Measurements from ENCODE around the gene RASGRF1.
"Not testable (repeated sequence)": the region's sequence is repeated elsewhere in the genome, so short reads cannot be mapped to it uniquely, and the experiment has no call there.

RASGRF1 gene

DNA sequence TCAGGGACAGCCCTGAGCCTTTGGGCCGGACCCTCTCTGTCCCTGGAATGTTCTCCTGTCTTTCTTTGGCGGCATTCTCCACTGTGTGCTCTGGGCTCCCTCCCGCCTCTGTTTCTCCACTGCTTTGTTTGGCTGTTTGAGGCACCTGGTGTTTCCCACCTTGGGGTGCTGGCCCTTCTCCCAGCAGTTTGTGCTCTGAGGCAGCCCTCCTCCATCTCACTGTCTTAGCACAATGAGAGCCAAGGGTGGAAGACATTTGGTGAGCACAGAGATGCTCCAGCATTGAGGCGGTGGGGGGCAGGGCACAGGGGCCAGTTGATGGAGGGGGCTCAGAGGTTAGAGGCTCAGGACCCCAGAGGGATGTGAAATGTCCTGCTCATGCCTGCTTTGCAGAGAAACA, 54.3 kb downstream of the RASGRF1 start:
- no peak for DNase-seq (ENCODE audit: low read depth in 2 of 2)

- no peak for DNase-seq (ENCODE audit: low read depth in 2 of 2)
Observed at GRCh38 chr15:79035814-79036213, 54.8 kb downstream of the RASGRF1 start.

- DNase-seq (ENCODE audit: low read depth in 2 of 2), result no peak
Observed at GRCh38 chr15:79035111-79035601, 55.4 kb downstream of the RASGRF1 start.

- DNase-seq (ENCODE audit: low read depth in 2 of 2), result no peak
Observed at GRCh38 chr15:79034284-79034683, 56.3 kb downstream of the RASGRF1 start.

GRCh38 chr15:79032656-79033055, 57.9 kb downstream of the RASGRF1 start:
- DNase-seq (ENCODE audit: low read depth in 2 of 2), result no peak

DNA sequence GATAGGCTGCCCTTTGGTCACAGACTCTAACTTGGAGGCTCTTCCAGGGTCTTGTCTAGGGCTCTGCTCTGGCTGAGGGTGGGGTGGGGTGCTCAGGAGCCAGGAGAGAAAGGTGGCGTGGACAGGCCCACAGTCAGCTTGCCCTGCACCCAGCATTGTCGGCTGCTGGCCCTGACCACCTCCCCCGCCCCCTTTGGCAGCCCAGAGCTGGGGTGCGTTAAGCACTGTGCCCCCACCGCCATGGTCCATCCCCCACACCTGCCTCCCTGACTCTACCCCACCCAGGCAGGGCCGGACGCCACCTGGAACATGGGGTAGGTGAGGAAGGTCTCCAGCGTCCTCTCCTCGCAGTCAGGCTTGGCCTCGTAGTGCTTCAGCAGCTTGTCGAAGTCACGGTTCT, 58.8 kb downstream of the RASGRF1 start:
- DNase-seq (ENCODE audit: low read depth in 2 of 2), result no peak

GRCh38 chr15:79031201-79031600, 59.4 kb downstream of the RASGRF1 start:
- no peak for DNase-seq (ENCODE audit: low read depth in 2 of 2)

- no peak for DNase-seq (ENCODE audit: low read depth in 2 of 2)
Observed at GRCh38 chr15:79030470-79030869, 60.1 kb downstream of the RASGRF1 start.

GRCh38 chr15:79028411-79028964, 62.1 kb downstream of the RASGRF1 start:
- no peak for DNase-seq (ENCODE audit: low read depth in 2 of 2)

GRCh38 chr15:79027532-79028410, 62.8 kb downstream of the RASGRF1 start:
- DNase-seq (ENCODE audit: low read depth in 2 of 2), result no peak

GRCh38 chr15:79025802-79026201, 64.8 kb downstream of the RASGRF1 start:
- no peak for DNase-seq (ENCODE audit: low read depth in 2 of 2)

DNA sequence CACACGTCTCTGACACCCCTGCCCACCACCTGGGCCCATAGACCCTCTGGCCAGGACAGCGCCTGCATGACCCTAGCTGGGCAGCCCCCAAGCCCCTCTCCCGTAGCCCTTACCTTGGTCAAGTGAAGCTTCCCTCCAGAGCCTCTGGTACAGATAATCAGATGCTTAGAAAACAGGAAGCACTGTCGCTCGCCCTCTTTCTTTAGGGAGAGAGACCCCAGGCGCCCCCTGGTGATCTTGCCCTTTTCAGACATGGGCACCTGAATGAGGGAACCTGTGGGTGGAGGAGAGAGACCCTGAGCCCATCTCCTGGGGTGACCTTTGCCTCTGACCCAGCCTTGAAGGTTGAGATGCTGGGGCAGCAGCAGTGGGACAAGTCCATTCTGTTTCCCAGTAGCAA, 65.4 kb downstream of the RASGRF1 start:
- DNase-seq (ENCODE audit: low read depth in 2 of 2), result no peak

DNA sequence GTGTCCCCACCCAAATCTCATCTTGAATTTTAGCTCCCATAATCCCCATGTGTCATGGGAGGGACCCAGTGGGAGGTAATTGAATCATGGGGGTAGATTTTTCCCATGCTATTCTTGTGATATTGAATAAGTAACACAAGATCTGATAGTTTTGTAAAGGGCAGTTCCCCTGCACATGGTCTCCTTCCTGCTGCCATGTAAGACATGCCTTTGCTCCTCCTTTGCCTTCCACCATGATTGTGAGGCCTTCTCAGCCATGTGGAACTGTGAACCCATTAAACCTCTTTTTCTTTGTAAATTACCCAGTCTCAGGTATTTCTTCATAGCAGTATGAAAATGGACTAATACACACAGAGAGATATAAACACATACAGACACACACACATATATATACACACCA, 66.1 kb downstream of the RASGRF1 start:
- not testable (repeated sequence) for DNase-seq (ENCODE audit: low read depth in 2 of 2)

DNA sequence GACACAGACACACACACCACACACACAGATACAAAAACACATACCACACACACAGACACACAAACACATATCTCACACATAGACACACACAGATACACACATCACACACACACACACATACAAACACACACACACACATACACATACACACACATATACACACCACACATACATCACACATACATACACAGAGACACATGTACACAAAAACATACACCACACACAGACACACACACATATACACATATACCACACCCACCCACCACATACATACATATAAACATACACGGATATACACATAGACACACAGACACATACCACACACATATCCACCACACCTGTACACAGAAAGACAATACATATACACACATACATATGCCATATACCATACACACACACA, 66.7 kb downstream of the RASGRF1 start:
- DNase-seq (ENCODE audit: low read depth in 2 of 2), result no peak

GRCh38 chr15:79023546-79023890, 67.1 kb downstream of the RASGRF1 start:
- no peak for DNase-seq (ENCODE audit: low read depth in 2 of 2)

GRCh38 chr15:79018960-79019359, 71.6 kb downstream of the RASGRF1 start:
- no peak for DNase-seq (ENCODE audit: low read depth in 2 of 2)

DNA sequence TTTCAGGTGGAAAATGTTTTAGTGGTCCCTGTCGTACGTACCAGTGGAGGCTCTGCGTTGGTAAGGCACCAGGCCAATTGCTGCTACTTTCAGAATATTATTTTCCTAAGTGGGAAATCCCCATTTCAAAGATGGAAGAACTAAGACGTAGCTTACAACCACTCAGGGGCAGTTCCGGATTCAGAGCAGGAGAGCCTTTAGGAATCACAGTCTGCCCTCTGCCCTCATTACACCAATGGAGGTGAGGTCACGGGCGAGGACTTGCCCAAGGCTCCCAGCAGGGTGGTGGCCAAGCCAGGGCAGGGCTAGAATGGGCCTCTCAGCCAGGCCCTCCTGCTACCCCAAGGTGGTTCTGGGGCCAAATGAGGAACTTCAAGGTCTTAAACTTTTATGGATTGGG, 72.6 kb downstream of the RASGRF1 start:
- DNase-seq (ENCODE audit: low read depth in 2 of 2), result no peak

- DNase-seq (ENCODE audit: low read depth in 2 of 2), result no peak
Observed at GRCh38 chr15:79016527-79017170, 73.9 kb downstream of the RASGRF1 start.

DNA sequence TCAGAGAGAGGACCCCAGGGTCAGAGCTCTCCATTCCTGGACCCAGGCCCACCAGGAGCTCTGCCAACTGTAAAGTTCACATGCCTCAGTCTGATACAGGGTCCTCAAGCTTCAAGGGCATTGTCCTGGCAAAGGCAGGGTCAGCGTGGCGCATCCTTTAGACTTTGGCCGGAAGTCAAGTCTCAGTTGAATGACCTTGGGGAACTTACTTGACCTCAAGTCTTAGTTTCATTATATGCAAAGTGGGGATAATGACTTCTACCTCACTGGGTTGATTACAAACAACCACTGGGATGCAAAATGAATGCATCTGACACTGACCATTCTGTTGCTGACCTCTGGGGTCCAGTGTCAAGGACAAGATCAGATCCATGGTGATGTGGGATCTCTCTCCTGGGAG, 75.2 kb downstream of the RASGRF1 start:
- DNase-seq (ENCODE audit: low read depth in 2 of 2), result no peak

- DNase-seq (ENCODE audit: low read depth in 2 of 2), result no peak
Observed at GRCh38 chr15:79010278-79010677, 80.3 kb downstream of the RASGRF1 start.

DNA sequence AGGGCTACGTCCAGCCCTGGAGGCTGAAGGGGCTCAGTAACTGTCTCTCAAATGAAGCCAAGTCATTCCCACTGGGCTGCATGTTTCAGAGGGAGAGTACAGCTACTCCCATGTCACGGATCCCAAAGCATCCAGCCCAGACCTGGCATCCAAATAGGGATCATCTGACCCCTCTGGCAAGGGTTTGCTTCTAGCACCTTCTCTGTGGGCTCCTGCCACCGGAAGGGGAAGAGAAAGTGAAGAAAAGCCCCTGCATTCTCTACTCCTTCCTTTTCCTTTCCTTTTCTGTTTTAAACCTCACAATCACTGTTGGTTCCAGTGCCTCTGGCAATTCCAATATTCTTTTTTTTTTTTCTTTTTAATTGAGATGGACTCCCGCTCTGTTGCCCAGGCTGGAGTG, 81.2 kb downstream of the RASGRF1 start:
- no peak for DNase-seq (ENCODE audit: low read depth in 2 of 2)

DNA sequence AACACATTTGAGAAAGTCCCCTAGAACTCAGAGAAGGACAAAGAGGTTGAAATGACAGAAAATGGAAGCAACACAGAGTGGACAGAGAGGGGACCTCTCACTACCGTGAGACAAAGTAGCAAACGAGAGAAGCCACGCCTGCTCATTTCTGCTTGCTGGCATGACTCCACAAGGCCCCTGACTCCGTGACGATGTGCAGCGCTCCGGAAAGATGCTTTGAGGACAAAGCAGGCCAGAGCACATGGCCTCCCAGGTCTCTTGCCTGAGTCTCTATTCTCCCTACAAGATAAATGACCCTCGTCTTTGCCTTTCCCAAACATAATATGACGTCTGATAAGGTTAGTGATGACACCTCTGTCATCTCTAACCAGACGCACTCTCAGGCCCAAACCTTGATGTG, 81.9 kb downstream of the RASGRF1 start:
- DNase-seq (ENCODE audit: low read depth in 2 of 2), result no peak

GRCh38 chr15:79007066-79007465, 83.5 kb downstream of the RASGRF1 start:
- DNase-seq (ENCODE audit: low read depth in 2 of 2), result no peak

Measured in activated CD8-positive, alpha-beta memory T cell treated with anti-CD3 and anti-CD28 coated beads for 4 hours (primary cell).